HG03469 (cell line): ENCODE data around the gene PRKG1.
"Not testable (repeated sequence)": the region's sequence is repeated elsewhere in the genome, so short reads cannot be mapped to it uniquely, and the experiment has no call there.

Experiments
- ATAC-seq: cut with Tn5 transposase; IDR thresholded peaks from one replicate; pipeline ENCODE4 v1.9.1; 2021; ENCODE audit warnings: mild to moderate bottlenecking, moderate library complexity, moderate number of reproducible peaks; ENCODE audit not compliant: unreplicated experiment

The PRKG1 gene

GRCh38 chr10:52121688-52122087 lies 1047.4 kb downstream of the PRKG1 start:
- ATAC-seq, result no peak

GRCh38 chr10:52128056-52128683 lies 1053.9 kb downstream of the PRKG1 start:
- no peak for ATAC-seq

GRCh38 chr10:52129410-52130178 lies 1055.3 kb downstream of the PRKG1 start:
- ATAC-seq, result no peak

GRCh38 chr10:52135101-52135500 lies 1060.8 kb downstream of the PRKG1 start:
- no peak for ATAC-seq

GRCh38 chr10:52136921-52137320 lies 1062.6 kb downstream of the PRKG1 start:
- no peak for ATAC-seq

GRCh38 chr10:52143338-52143737 lies 1069.1 kb downstream of the PRKG1 start:
- ATAC-seq, result no peak

- ATAC-seq, result no peak
These were observed 1071.3 kb downstream of the PRKG1 start for GRCh38 chr10:52145636-52146035.

- no peak for ATAC-seq
These were observed 1072.5 kb downstream of the PRKG1 start for GRCh38 chr10:52146766-52147165.

- ATAC-seq, result no peak
These were observed 1096.5 kb downstream of the PRKG1 start for GRCh38 chr10:52170776-52171175.

- ATAC-seq, result no peak
These were observed 1098.3 kb downstream of the PRKG1 start for GRCh38 chr10:52172581-52172980.

- ATAC-seq, result no peak
These were observed 1111.0 kb downstream of the PRKG1 start for GRCh38 chr10:52185256-52185655.

GRCh38 chr10:52187521-52188258 lies 1113.4 kb downstream of the PRKG1 start:
- ATAC-seq, result no peak

GRCh38 chr10:52191049-52191448 lies 1116.8 kb downstream of the PRKG1 start:
- ATAC-seq, result no peak

GRCh38 chr10:52194191-52194590 lies 1119.9 kb downstream of the PRKG1 start:
- no peak for ATAC-seq

- ATAC-seq, result no peak
These were observed 1120.4 kb downstream of the PRKG1 start for GRCh38 chr10:52194716-52195115.

GRCh38 chr10:52197098-52197497 lies 1122.8 kb downstream of the PRKG1 start:
- no peak for ATAC-seq

GRCh38 chr10:52198540-52198939 lies 1124.3 kb downstream of the PRKG1 start:
- ATAC-seq, result no peak

GRCh38 chr10:52204906-52205305 lies 1130.6 kb downstream of the PRKG1 start:
- ATAC-seq, result not testable (repeated sequence)

GRCh38 chr10:52208365-52208764 lies 1134.1 kb downstream of the PRKG1 start:
- no peak for ATAC-seq

GRCh38 chr10:52210161-52210560 lies 1135.9 kb downstream of the PRKG1 start:
- ATAC-seq, result no peak

- ATAC-seq, result no peak
These were observed 1137.8 kb downstream of the PRKG1 start for GRCh38 chr10:52212062-52212461.

GRCh38 chr10:52212802-52213201 lies 1138.5 kb downstream of the PRKG1 start:
- no peak for ATAC-seq
